Activated CD8-positive, alpha-beta memory T cell treated with anti-CD3 and anti-CD28 coated beads, Interleukin-2, amount 50 U/mL, for 1 hour (primary cell): ENCODE data around the gene QSOX2.

ENCODE experiments used
- DNase-seq: peaks from one replicate; pipeline ENCODE4 v3.0.0-alpha.2; 2020; ENCODE audit errors: extremely low read depth

QSOX2 gene

DNA sequence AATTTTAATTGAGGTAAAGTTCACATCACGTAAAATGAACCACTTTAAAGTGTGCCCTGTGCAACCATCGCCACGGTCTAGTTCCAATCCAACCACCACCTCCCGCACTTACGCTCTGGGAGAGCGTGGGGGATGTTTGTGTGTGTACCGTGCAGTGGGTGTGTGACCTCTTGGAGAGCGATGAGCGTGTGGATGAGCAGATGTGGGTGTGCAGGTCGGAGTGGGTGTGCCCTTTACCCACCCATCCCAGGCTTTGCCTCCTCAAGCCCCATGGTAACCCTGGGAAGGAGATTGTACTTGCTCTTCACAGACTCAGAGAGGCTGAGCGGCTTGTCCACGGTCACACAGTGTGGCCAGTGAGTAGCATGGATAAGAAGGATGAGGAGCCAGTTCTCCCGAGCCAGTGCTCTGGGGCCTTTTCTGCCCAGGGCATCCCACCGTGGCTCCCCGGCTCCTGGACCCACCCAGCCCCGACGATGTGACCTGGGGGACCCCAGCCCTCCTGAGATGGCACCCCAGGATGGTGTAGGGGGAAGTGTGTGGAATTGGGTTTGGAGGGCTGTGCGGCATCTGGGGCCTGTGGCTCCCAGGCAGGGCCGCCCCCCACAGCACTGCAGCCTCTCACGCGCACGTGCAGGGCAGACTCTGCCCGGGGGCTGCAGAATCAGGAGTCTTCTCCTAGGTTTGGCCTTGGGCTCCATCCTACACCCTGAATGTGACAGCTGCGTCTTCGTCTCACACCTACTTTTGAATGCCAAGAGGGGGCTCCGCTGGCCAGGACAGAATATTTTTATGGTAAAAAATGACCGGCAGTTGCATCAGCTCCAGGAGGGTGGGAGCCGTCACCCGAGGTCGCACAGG, 54.3 kb downstream of the QSOX2 start:
- DNase-seq: no peak

- no peak for DNase-seq
Measured at GRCh38 chr9:136190656-136191055, 55.0 kb downstream of the QSOX2 start.

DNA sequence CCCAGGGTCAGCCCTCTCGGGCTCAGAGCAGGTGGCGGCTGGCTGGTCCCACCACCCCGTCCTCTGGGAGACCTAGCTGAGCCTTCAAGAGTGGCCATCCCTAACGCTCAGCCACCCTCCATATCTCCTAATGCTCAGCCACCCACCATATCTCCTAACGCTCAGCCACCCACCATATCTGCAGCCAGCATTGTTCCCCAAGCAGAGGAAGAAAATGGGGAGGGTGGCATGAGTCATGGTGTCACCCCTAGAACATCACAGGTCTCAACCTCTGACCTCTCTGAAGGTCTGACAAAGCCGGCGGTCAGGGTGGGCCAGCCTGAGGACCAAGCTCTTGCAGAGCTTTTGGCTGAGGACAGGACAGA, 55.4 kb downstream of the QSOX2 start:
- DNase-seq: no peak

DNA sequence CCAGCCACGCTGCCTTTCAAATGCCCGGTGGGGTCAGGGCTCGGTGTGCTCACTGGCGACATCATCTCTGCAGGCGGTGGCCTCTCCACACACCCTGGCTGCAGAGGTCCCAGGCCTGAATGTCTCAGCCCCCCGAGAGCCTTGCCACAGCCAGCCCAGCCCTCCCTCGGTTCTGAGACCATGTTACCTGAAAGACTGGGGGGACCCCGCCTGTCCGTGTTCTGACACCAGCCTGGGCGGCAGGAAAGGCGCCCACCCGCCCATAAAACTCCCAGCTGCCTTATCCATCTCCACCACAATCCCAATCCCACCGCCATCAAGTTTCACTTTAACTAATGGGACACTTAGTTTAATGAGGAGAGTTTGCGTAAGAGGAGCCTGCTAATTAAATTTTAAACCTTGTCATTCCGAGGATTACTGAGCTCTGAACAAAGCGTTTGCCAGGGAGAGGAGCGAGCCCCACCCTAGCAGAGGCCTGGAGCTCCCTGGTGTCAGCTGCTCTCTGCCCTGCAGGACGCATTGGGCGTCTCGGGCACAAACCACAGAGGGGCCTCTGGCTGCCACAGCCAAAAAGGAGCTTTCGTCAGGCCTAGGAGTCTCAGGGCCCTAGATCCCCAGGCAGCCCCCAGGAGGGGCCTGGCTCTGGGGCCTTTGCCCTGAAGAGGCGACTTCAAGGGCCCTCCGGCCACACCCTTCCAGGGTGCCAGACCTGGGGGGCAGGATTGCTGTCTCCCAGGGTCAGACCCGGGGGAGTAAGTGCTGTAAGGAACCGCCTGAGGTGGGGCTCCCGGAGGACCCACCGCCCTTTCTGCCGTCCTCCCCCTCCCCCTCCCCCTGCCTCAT, 56.0 kb downstream of the QSOX2 start:
- DNase-seq: no peak

DNA sequence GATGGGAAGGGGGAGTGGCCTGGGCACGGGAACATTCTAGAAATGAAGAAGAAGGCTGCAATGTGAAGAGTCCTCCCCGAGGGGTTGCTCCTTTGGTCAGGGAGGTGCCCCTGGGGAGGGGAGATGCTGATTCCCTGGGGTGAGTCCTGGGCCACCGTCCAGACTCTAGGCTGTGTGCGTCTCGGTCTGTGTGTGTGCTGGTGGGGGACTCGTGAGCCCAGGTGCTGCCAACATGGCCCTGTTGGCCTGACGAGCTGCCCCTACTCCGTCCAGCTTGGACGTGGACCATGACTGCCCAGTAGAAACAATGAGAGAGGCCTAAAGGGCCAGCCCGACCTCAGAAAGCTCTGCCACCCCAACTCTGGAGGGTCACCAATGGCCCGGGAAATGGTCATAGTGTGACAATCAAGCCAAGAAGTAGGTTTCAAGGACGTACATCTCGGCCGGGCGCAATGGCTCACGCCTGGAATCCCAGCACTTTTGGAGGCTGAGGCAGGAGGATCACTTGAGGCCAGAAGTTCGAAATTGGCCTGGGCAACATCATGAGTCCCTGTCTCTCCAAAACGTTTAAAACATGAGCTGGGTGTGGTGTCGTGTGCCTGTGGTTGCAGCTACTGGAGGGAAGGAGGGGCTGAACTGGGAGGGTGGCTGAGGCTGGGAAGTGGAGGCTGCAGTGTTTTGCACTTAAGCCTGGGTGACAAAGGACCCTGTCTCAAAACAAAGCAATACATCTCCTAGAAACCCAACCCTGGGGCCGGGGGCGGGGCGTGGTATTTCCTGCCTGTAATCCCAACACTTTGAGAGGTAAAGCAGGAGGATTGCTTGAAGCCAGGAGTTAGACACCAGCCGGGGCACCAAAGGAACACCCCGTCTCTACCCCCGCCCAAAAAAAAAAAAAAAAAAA, 57.7 kb downstream of the QSOX2 start:
- DNase-seq: no peak

DNA sequence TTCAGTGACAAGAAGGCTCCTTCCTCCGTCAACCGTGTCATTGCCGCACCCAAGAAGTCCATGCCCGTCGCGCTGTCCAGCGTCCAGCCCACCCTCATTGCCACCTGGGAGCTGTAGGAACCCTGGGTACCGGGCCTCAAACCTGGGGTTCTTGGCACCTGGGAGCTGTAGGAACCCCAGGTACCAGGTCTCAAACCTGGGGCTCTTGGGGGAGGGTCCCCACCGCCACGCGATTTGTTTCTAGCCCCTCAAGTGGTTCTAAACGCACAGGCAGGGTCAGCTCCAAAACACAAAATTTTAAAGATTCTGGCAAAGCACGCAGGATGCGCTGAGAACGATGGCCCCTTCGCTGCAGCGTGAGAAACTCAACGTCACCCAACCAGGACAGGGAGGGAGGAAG, 58.4 kb downstream of the QSOX2 start:
- no peak for DNase-seq

- no peak for DNase-seq
Measured at GRCh38 chr9:136186386-136186785, 59.2 kb downstream of the QSOX2 start.

- DNase-seq: no peak
Measured at GRCh38 chr9:136185596-136186366, 59.8 kb downstream of the QSOX2 start.

GRCh38 chr9:136185066-136185465, 60.5 kb downstream of the QSOX2 start:
- no peak for DNase-seq

DNA sequence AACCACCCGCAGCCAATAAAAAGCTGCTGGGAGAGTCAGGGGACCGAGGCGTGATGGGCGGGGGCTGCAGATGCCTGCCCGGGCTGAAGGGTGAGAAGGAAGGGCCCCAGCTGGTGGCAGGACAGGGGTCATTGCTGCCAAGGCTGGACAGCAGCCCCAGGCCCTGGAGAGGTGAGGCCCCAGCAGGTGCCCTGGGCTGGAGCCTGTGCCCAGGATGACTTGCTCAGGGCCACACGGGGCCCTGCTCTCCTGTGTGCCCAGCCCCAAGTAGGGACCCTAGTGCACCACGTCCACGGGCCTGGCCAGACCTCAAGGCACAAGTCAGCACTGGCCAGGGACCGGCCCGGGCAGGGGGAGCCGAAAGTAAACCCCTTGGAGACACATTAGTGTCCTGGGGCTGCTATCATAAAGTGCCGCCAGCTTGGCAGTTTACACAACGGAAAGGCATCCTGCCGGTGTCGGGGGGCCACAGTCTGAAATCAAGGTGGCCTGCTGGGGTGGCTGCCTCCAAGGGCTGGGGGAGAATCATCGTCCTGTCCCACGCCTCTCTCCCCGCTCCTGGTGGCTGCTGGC, 62.7 kb downstream of the QSOX2 start:
- DNase-seq: no peak

DNA sequence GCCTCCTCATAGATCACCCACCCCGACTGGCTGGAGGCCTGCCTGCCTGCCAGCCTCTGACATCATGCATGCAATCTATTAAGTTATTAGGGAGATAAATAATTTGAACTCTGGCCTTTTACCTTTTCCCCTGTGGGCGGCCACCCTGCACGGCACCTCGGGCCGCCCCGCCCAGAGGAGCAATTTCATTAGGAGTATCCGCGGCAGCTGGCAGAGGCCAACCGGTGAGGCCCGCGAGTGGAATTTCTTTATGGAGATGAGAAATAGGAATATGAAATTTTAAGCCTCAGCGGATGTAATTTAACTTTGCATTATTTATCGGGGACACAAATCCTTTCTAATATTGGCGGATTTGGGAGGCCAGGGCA, 63.2 kb downstream of the QSOX2 start:
- DNase-seq: no peak

DNA sequence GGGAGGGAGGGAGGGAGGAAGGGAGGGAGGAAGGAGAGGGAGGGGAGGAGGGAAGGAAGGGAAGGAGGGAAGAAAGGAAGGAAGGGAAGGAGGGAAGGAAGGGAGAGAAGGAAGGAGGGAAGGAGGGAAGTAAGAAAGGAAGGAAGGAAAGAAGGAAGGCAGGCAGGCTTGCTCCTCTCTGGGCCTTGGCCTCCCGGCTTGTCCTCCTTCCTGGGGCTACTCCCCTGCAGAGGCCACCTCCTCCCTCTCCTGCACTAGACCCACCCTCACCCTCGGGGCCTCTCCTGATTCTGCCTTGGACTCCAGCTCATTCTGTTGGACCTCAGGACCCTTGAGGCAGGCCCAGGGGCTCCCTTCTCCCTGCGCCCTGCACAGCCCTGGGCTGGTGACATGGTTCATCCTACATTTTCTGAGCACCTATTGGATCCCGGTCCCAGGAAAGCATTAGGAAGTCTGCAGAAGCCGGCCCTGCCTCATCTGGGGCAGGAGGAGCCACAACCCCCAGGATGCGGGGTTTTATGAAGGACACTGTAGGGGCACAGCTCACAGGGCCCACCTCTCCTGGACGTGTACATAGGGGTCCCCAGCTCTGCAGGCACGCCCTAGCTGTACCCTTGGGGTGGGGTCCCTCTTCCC, 63.7 kb downstream of the QSOX2 start:
- DNase-seq: no peak

DNA sequence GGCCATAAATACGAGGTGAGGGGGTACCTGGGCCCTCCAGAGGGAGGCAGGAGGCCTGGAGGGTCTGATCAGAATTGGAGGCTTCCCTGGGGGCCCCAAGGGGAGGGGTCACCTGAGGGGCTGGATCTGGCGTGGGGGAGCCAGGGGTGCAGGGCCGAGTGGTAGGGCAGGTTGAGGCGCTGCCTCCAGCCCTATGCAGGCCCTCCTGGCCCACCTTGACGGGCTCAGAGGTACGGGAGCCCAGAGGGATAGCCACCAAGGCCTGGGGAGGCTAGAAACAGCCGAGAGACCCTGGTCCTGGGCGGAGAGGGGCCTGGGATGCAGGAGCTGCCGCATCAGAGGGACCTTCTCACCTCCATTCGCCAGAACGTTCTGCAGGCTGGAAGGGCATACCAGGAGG, 65.0 kb downstream of the QSOX2 start:
- DNase-seq: no peak

DNA sequence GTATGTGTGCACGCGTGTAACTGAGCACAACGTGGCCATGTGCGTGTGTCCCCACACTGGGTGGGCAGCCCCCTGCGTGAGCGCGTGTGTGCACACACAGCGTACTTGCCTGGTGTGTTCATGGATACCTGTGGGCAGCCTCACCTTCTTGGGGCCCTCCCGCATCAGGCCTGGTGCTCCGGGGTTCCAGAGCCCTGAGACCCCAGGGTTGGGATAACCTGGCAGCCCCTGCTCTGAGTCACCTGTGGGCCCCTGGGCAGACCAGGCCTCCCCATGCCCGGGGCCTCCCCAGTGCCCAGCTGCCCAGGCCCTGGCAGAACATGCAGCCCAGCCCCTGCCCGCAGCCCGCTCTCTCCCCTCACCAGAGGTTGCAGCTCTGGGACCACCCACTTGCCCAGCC, 65.9 kb downstream of the QSOX2 start:
- no peak for DNase-seq

GRCh38 chr9:136179101-136179616, 66.5 kb downstream of the QSOX2 start:
- DNase-seq: no peak

- DNase-seq: no peak
Measured at GRCh38 chr9:136178773-136179075, 66.9 kb downstream of the QSOX2 start.

GRCh38 chr9:136178061-136178772, 67.4 kb downstream of the QSOX2 start:
- DNase-seq: no peak

GRCh38 chr9:136177224-136177623, 68.4 kb downstream of the QSOX2 start:
- no peak for DNase-seq

GRCh38 chr9:136175616-136176197, 69.9 kb downstream of the QSOX2 start:
- DNase-seq: no peak
